Nephron (organoid): ENCODE measurements around the gene ARHGEF4.
"Not testable (repeated sequence)": the region's sequence is repeated elsewhere in the genome, so short reads cannot be mapped to it uniquely, and the experiment has no call there.

ENCODE experiments used
- H3K27ac Mint-ChIP-seq, 3 experiments: 2 replicates each; pipeline ENCODE4 v1.8.0; 2020; ENCODE audit warnings: mixed read lengths in 3 of 3, mild to moderate bottlenecking in 2 of 3, moderate library complexity in 1 of 3
- H3K27me3 Mint-ChIP-seq: 2 replicates; pipeline ENCODE4 v1.8.0; 2021; ENCODE audit warnings: low read depth, mild to moderate bottlenecking, moderate library complexity, mixed read lengths
- H3K36me3 Mint-ChIP-seq: 2 replicates; pipeline ENCODE4 v1.8.0; 2020; ENCODE audit warnings: low read depth, mixed read lengths
- H3K4me1 Mint-ChIP-seq: 2 replicates; pipeline ENCODE4 v1.8.0; 2020; ENCODE audit warnings: mixed read lengths
- H3K4me3 Mint-ChIP-seq, 3 experiments: 2 replicates each; pipeline ENCODE4 v1.8.0; 2020; ENCODE audit warnings: mild to moderate bottlenecking in 3 of 3, mixed read lengths in 3 of 3, moderate library complexity in 2 of 3
- H3K9me3 Mint-ChIP-seq: 2 replicates; pipeline ENCODE4 v1.8.0; 2020; ENCODE audit warnings: mixed read lengths
- CTCF ChIP-seq, 3 experiments: fragments of 200-600 bp; sonication (generic); IDR thresholded peaks; one replicate each; pipeline ENCODE4 v1.5.0; 2021; ENCODE audit warnings: antibody characterized with exemption in 3 of 3; ENCODE audit not compliant: unreplicated experiment in 3 of 3

The ARHGEF4 gene

GRCh38 chr2:130899306-130899705 is 62.6 kb downstream of the ARHGEF4 start:
- Mint-ChIP-seq H3K36me3 (no peaks in the 10 kb centered on the region), H3K4me3 (no peak overlapping the region), H3K4me1 (no peaks in the 10 kb centered on the region), H3K27ac (no peak overlapping the region), H3K27me3 (peaks cover 14% of the 10 kb centered on the region), H3K9me3 (peaks cover 5% of the 10 kb centered on the region)
- no peak for TF ChIP-seq CTCF (IDR thresholded peaks at IDR 0.05; ENCODE audit: unreplicated experiment in 3 of 3)

GRCh38 chr2:130901061-130901460 is 64.3 kb downstream of the ARHGEF4 start:
- Mint-ChIP-seq H3K9me3 (peaks cover 6% of the 10 kb centered on the region), H3K27ac (no peak overlapping the region), H3K4me1 (no peaks in the 10 kb centered on the region), H3K27me3 (peaks cover 14% of the 10 kb centered on the region), H3K36me3 (no peaks in the 10 kb centered on the region), H3K4me3 (no peak overlapping the region)
- no peak for TF ChIP-seq CTCF (IDR thresholded peaks at IDR 0.05; ENCODE audit: unreplicated experiment in 3 of 3)

GRCh38 chr2:130901626-130902025 is 64.9 kb downstream of the ARHGEF4 start:
- H3K4me3 Mint-ChIP-seq, H3K4me1 Mint-ChIP-seq: not testable (repeated sequence)

GRCh38 chr2:130908832-130909231 is 72.1 kb downstream of the ARHGEF4 start:
- Mint-ChIP-seq H3K4me1 (no peaks in the 10 kb centered on the region), H3K27me3 (peaks cover 8% of the 10 kb centered on the region), H3K4me3 (no peak overlapping the region), H3K36me3 (no peaks in the 10 kb centered on the region), H3K9me3 (peaks cover 14% of the 10 kb centered on the region), H3K27ac (no peak overlapping the region)
- TF ChIP-seq CTCF (IDR thresholded peaks at IDR 0.05; ENCODE audit: unreplicated experiment in 3 of 3): no peak

More at GRCh38 chr2:130901626-130902025, 64.9 kb downstream of the ARHGEF4 start:
- peaks cover 10% of the 10 kb centered on the region for H3K9me3 Mint-ChIP-seq
- peaks cover 11% of the 10 kb centered on the region for H3K27me3 Mint-ChIP-seq
- not testable (repeated sequence) for H3K27ac Mint-ChIP-seq, H3K36me3 Mint-ChIP-seq

- H3K9me3 Mint-ChIP-seq: peaks cover 7% of the 10 kb centered on the region
- H3K4me1 Mint-ChIP-seq: no peaks in the 10 kb centered on the region
- no peak overlapping the region for H3K27ac Mint-ChIP-seq
These were observed 74.2 kb downstream of the ARHGEF4 start for GRCh38 chr2:130910931-130911330.

GRCh38 chr2:130911482-130911881 is 74.8 kb downstream of the ARHGEF4 start:
- no peak overlapping the region for H3K27ac Mint-ChIP-seq
- no peak overlapping the region for H3K4me3 Mint-ChIP-seq
- peaks cover 8% of the 10 kb centered on the region for H3K27me3 Mint-ChIP-seq
- H3K36me3 Mint-ChIP-seq: no peaks in the 10 kb centered on the region
- H3K4me1 Mint-ChIP-seq: no peaks in the 10 kb centered on the region
- TF ChIP-seq CTCF (IDR thresholded peaks at IDR 0.05; ENCODE audit: unreplicated experiment in 3 of 3): no peak
- H3K9me3 Mint-ChIP-seq: peaks cover 5% of the 10 kb centered on the region

More at GRCh38 chr2:130910931-130911330, 74.2 kb downstream of the ARHGEF4 start:
- no peak for TF ChIP-seq CTCF (IDR thresholded peaks at IDR 0.05; ENCODE audit: unreplicated experiment in 3 of 3)
- H3K27me3 Mint-ChIP-seq: peaks cover 8% of the 10 kb centered on the region
- H3K4me3 Mint-ChIP-seq: no peak overlapping the region
- no peaks in the 10 kb centered on the region for H3K36me3 Mint-ChIP-seq
